NCI-H2081 (cell line): Measurements from ENCODE around the gene SREBF1.
A peak's percentile ranks its signal among the peaks of the same experiment; 100 is the strongest.

Experiments used
- DNase-seq, 2 experiments: peaks; one replicate each; lab custom pipeline; 2025; lab: John Stamatoyannopoulos, UW

SREBF1 gene

GRCh38 chr17:17795946-17796786 lies 40.6 kb downstream of the SREBF1 start:
- DNase-seq, result no peak

GRCh38 chr17:17795296-17795695 lies 41.5 kb downstream of the SREBF1 start:
- DNase-seq, result no peak

GRCh38 chr17:17794382-17794781 lies 42.4 kb downstream of the SREBF1 start:
- no peak for DNase-seq

GRCh38 chr17:17793378-17794214 lies 43.2 kb downstream of the SREBF1 start:
- no peak for DNase-seq

- DNase-seq, result peak; percentile 66 to 68
Observed at GRCh38 chr17:17792551-17793377, 44.0 kb downstream of the SREBF1 start.

- peak in 1 of 2 experiments; percentile 27 for DNase-seq
Observed at GRCh38 chr17:17792037-17792550, 44.7 kb downstream of the SREBF1 start.

GRCh38 chr17:17790637-17791464 lies 45.9 kb downstream of the SREBF1 start:
- DNase-seq, result no peak

- DNase-seq, result no peak
Observed at GRCh38 chr17:17789828-17790636, 46.8 kb downstream of the SREBF1 start.

- DNase-seq, result no peak
Observed at GRCh38 chr17:17789410-17789809, 47.4 kb downstream of the SREBF1 start.

- no peak for DNase-seq
Observed at GRCh38 chr17:17788967-17789366, 47.8 kb downstream of the SREBF1 start.

- DNase-seq, result no peak
Observed at GRCh38 chr17:17787568-17787967, 49.2 kb downstream of the SREBF1 start.

GRCh38 chr17:17786998-17787397 lies 49.8 kb downstream of the SREBF1 start:
- DNase-seq, result no peak

GRCh38 chr17:17785407-17785806 lies 51.4 kb downstream of the SREBF1 start:
- peak in 1 of 2 experiments; percentile 20 for DNase-seq

- DNase-seq, result peak; percentile 9 to 31
Observed at GRCh38 chr17:17784657-17785267, 52.0 kb downstream of the SREBF1 start.

- peak; percentile 82 to 90 for DNase-seq
Observed at GRCh38 chr17:17783825-17784656, 52.7 kb downstream of the SREBF1 start.

- peak; percentile 82 to 84 for DNase-seq
Observed at GRCh38 chr17:17783116-17783824, 53.5 kb downstream of the SREBF1 start.

GRCh38 chr17:17782523-17783115 lies 54.2 kb downstream of the SREBF1 start:
- DNase-seq, result peak; percentile 54 to 56
